ENCODE data around the gene EFCAB6.

DNA sequence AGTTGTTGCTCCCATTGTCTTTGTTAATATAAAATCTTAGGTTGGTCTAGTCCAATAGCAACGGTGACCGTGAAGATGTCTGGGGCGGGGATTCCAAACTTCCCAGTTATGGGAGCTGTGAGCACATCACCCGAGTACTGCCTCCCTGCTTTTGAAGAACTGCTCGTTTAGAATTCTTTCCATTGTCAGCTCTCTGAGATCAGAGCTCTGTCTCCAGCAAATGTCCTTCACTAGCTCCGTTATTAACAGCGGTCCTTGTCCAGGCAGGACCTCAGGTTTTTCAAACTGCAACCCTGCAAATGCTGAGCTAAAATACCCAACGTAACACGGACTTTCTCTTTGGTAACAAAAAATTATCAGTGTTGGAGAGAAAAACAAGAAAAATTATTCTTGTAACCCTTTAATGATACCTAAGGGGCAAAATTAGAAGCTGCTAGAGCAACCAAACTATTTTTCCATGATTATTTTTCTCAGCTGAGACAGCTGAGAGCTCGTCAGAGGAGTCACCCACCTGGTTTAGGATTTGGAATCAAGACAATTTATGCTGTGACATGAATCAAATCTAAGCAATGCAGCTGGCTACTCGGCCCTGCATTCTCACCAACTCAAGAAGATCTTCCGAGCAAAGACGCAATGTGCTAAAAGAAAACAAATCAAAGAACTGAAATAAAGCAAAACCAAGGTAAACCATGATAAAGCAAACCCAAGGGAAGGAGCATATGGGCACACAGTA lies 15.1 kb upstream of the EFCAB6 start:
- TF ChIP-seq CTCF (conservative IDR thresholded peaks at IDR 0.05; ENCODE audit: low read length) (no peak), EZH2phosphoT487 (IDR thresholded peaks at IDR 0.05; ENCODE audit: borderline replicate concordance) (no peak)
